ENCODE results near the gene DCLK2. TPM values are rescaled to one million over a fixed set of nuclear protein-coding genes. Genes with fewer than 3 reads are reported as not detected.

DCLK2 gene
- total RNA-seq, 2 experiments from 2014 or later = not detected

GRCh38 chr4:150104404-150105027 lies 26.3 kb downstream of the DCLK2 start:
- CTCF ChIA-PET = no interaction called here
- Mint-ChIP-seq H3K27ac (no peak overlapping the region), H3K4me1 (ENCODE audit: low read depth) (no peaks in the 10 kb centered on the region), H3K9me3 (no peaks in the 10 kb centered on the region), H3K27me3 (ENCODE audit: low read depth) (peaks cover 7% of the 10 kb centered on the region), H3K4me3 (no peak overlapping the region), H3K36me3 (ENCODE audit: low read depth) (no peaks in the 10 kb centered on the region)
- intact Hi-C loops (cut with micrococcal nuclease) = no loop called here
- DNase-seq = no peak

GRCh38 chr4:150106886-150107285 lies 28.6 kb downstream of the DCLK2 start:
- no peaks in the 10 kb centered on the region for H3K9me3 Mint-ChIP-seq
- intact Hi-C loops (cut with micrococcal nuclease) = no loop called here
- DNase-seq = no peak
- no peaks in the 10 kb centered on the region for H3K36me3 Mint-ChIP-seq (ENCODE audit: low read depth)
- CTCF ChIA-PET = no interaction called here
- H3K4me3 Mint-ChIP-seq = no peak overlapping the region
- no peak overlapping the region for H3K27ac Mint-ChIP-seq
- peaks cover 7% of the 10 kb centered on the region for H3K27me3 Mint-ChIP-seq (ENCODE audit: low read depth)
- no peaks in the 10 kb centered on the region for H3K4me1 Mint-ChIP-seq (ENCODE audit: low read depth)

- Mint-ChIP-seq H3K36me3 (ENCODE audit: low read depth) (no peaks in the 10 kb centered on the region), H3K27me3 (ENCODE audit: low read depth) (peaks cover 3% of the 10 kb centered on the region), H3K27ac (no peak overlapping the region), H3K4me1 (ENCODE audit: low read depth) (no peaks in the 10 kb centered on the region), H3K4me3 (no peak overlapping the region), H3K9me3 (no peaks in the 10 kb centered on the region)
- intact Hi-C loops (cut with micrococcal nuclease) = no loop called here
- no peak for DNase-seq
- CTCF ChIA-PET = no interaction called here
These were observed 30.4 kb downstream of the DCLK2 start for GRCh38 chr4:150108691-150109090.

- no peak for DNase-seq
- peaks cover 8% of the 10 kb centered on the region for H3K9me3 Mint-ChIP-seq
- H3K27me3 Mint-ChIP-seq (ENCODE audit: low read depth) = peaks cover 10% of the 10 kb centered on the region
- no peaks in the 10 kb centered on the region for H3K4me1 Mint-ChIP-seq (ENCODE audit: low read depth)
- CTCF ChIA-PET = no interaction called here
- intact Hi-C loops (cut with micrococcal nuclease) = no loop called here
- H3K36me3 Mint-ChIP-seq (ENCODE audit: low read depth) = no peaks in the 10 kb centered on the region
- H3K27ac Mint-ChIP-seq = no peak overlapping the region
- no peak overlapping the region for H3K4me3 Mint-ChIP-seq
These were observed 36.4 kb downstream of the DCLK2 start for GRCh38 chr4:150114641-150115040.

GRCh38 chr4:150115851-150116250 lies 37.6 kb downstream of the DCLK2 start:
- Mint-ChIP-seq H3K27me3 (ENCODE audit: low read depth) (peaks cover 10% of the 10 kb centered on the region), H3K9me3 (peaks cover 8% of the 10 kb centered on the region), H3K4me1 (ENCODE audit: low read depth) (no peaks in the 10 kb centered on the region), H3K27ac (no peak overlapping the region), H3K36me3 (ENCODE audit: low read depth) (no peaks in the 10 kb centered on the region), H3K4me3 (no peak overlapping the region)
- intact Hi-C loops (cut with micrococcal nuclease) = no loop called here
- no peak for DNase-seq
- CTCF ChIA-PET = interaction anchor here (0.6 kb wide), 1 partner anchor 128 kb away, joined by 3 read pairs; no protein-coding TSS in a partner anchor

- H3K27me3 Mint-ChIP-seq (ENCODE audit: low read depth) = peaks cover 10% of the 10 kb centered on the region
- DNase-seq = no peak
- H3K4me3 Mint-ChIP-seq = no peak overlapping the region
- H3K4me1 Mint-ChIP-seq (ENCODE audit: low read depth) = no peaks in the 10 kb centered on the region
- no peak overlapping the region for H3K27ac Mint-ChIP-seq
- peaks cover 8% of the 10 kb centered on the region for H3K9me3 Mint-ChIP-seq
- no peaks in the 10 kb centered on the region for H3K36me3 Mint-ChIP-seq (ENCODE audit: low read depth)
- CTCF ChIA-PET = no interaction called here
- intact Hi-C loops (cut with micrococcal nuclease) = no loop called here
These were observed 38.3 kb downstream of the DCLK2 start for GRCh38 chr4:150116506-150116905.

- CTCF ChIA-PET = no interaction called here
- intact Hi-C loops (cut with micrococcal nuclease) = no loop called here
- Mint-ChIP-seq H3K27ac (no peak overlapping the region), H3K4me1 (ENCODE audit: low read depth) (no peaks in the 10 kb centered on the region), H3K27me3 (ENCODE audit: low read depth) (peaks cover 10% of the 10 kb centered on the region), H3K36me3 (ENCODE audit: low read depth) (no peaks in the 10 kb centered on the region), H3K4me3 (no peak overlapping the region), H3K9me3 (peaks cover 8% of the 10 kb centered on the region)
- no peak for DNase-seq
These were observed 38.8 kb downstream of the DCLK2 start for GRCh38 chr4:150117094-150117493.

- no peak for DNase-seq
- Mint-ChIP-seq H3K27me3 (ENCODE audit: low read depth) (peaks cover 10% of the 10 kb centered on the region), H3K36me3 (ENCODE audit: low read depth) (no peaks in the 10 kb centered on the region), H3K27ac (no peak overlapping the region), H3K9me3 (peaks cover 8% of the 10 kb centered on the region), H3K4me3 (no peak overlapping the region), H3K4me1 (ENCODE audit: low read depth) (no peaks in the 10 kb centered on the region)
- intact Hi-C loops (cut with micrococcal nuclease) = no loop called here
- CTCF ChIA-PET = no interaction called here
These were observed 39.4 kb downstream of the DCLK2 start for GRCh38 chr4:150117629-150118028.

GRCh38 chr4:150119492-150119891 lies 41.2 kb downstream of the DCLK2 start:
- CTCF ChIA-PET = no interaction called here
- DNase-seq = no peak
- Mint-ChIP-seq H3K9me3 (peaks cover 8% of the 10 kb centered on the region), H3K36me3 (ENCODE audit: low read depth) (no peaks in the 10 kb centered on the region), H3K27me3 (ENCODE audit: low read depth) (peaks cover 8% of the 10 kb centered on the region), H3K27ac (no peak overlapping the region), H3K4me3 (no peak overlapping the region), H3K4me1 (ENCODE audit: low read depth) (no peaks in the 10 kb centered on the region)
- intact Hi-C loops (cut with micrococcal nuclease) = no loop called here

GRCh38 chr4:150123087-150123486 lies 44.8 kb downstream of the DCLK2 start:
- Mint-ChIP-seq H3K27me3 (ENCODE audit: low read depth) (no peaks in the 10 kb centered on the region), H3K4me3 (no peak overlapping the region), H3K27ac (no peak overlapping the region), H3K36me3 (ENCODE audit: low read depth) (no peaks in the 10 kb centered on the region), H3K4me1 (ENCODE audit: low read depth) (no peaks in the 10 kb centered on the region), H3K9me3 (no peaks in the 10 kb centered on the region)
- intact Hi-C loops (cut with micrococcal nuclease) = no loop called here
- CTCF ChIA-PET = interaction anchor here (0.6 kb wide), 1 partner anchor 110 kb away, joined by 3 read pairs; no protein-coding TSS in a partner anchor
- DNase-seq = no peak

- CTCF ChIA-PET = interaction anchor here (0.6 kb wide), 1 partner anchor 109 kb away, joined by 3 read pairs; no protein-coding TSS in a partner anchor
- Mint-ChIP-seq H3K27me3 (ENCODE audit: low read depth) (peaks cover 4% of the 10 kb centered on the region), H3K4me3 (no peak overlapping the region), H3K9me3 (no peaks in the 10 kb centered on the region), H3K36me3 (ENCODE audit: low read depth) (no peaks in the 10 kb centered on the region), H3K4me1 (ENCODE audit: low read depth) (no peaks in the 10 kb centered on the region), H3K27ac (no peak overlapping the region)
- intact Hi-C loops (cut with micrococcal nuclease) = no loop called here
- no peak for DNase-seq
These were observed 45.8 kb downstream of the DCLK2 start for GRCh38 chr4:150123796-150124677.

GRCh38 chr4:150126201-150126863 lies 48.1 kb downstream of the DCLK2 start:
- CTCF ChIA-PET = no interaction called here
- H3K4me3 Mint-ChIP-seq = no peak overlapping the region

More at GRCh38 chr4:150126201-150126863, 48.1 kb downstream of the DCLK2 start:
- no peak overlapping the region for H3K27ac Mint-ChIP-seq
- intact Hi-C loops (cut with micrococcal nuclease) = no loop called here
- H3K27me3 Mint-ChIP-seq (ENCODE audit: low read depth) = peaks cover 7% of the 10 kb centered on the region
- DNase-seq = no peak
- H3K9me3 Mint-ChIP-seq = no peaks in the 10 kb centered on the region
- H3K4me1 Mint-ChIP-seq (ENCODE audit: low read depth) = no peaks in the 10 kb centered on the region
- no peaks in the 10 kb centered on the region for H3K36me3 Mint-ChIP-seq (ENCODE audit: low read depth)

Measured in activated naive CD4-positive, alpha-beta T cell treated with anti-CD3 and anti-CD28 coated beads for 36 hours (primary cell).